Lung (tissue), 12 donors: ENCODE measurements around the gene UROS. TPM values are rescaled to one million over a fixed set of nuclear protein-coding genes. Genes with fewer than 3 reads are reported as not detected.
A peak's percentile ranks its signal among the peaks of the same experiment; 100 is the strongest.

Source experiments
- ATAC-seq: fragments of 200-7000 bp; cut with Tn5 transposase; one replicate; pipeline ENCODE4 v1.9.1; 2020; ENCODE audit warnings: moderate number of reproducible peaks; ENCODE audit not compliant: insufficient read depth, low FRiP score
- DNase-seq, 3 donors: peaks; one replicate each; pipeline ENCODE4 v3.0.0-alpha.2; 2013 to 2017
- H3K27ac ChIP-seq, 2 donors: one replicate each; pipeline ENCODE4 v1.5.1; 2013; ENCODE audit warnings: mild to moderate bottlenecking in 2 of 2, moderate library complexity in 2 of 2, control low read depth in 1 of 2, inconsistent platforms in 1 of 2, low read depth in 1 of 2, low read length in 1 of 2
- H3K27me3 ChIP-seq, 3 donors: one replicate each; pipeline ENCODE4 v1.5.1; 2013; ENCODE audit warnings: low read length in 2 of 3; ENCODE audit not compliant: control insufficient read depth in 3 of 3, insufficient read depth in 3 of 3
- H3K36me3 ChIP-seq, 4 donors: one replicate each; pipeline ENCODE4 v1.5.1; 2013; ENCODE audit warnings: low read length in 4 of 4, mild to moderate bottlenecking in 1 of 4, moderate library complexity in 1 of 4; ENCODE audit not compliant: control insufficient read depth in 4 of 4, insufficient read depth in 4 of 4
- H3K4me1 ChIP-seq, 5 donors: one replicate each; pipeline ENCODE4 v1.5.1; 2013; ENCODE audit warnings: low read length in 5 of 5, mild to moderate bottlenecking in 2 of 5, moderate library complexity in 1 of 5; ENCODE audit not compliant: control insufficient read depth in 5 of 5, insufficient read depth in 5 of 5
- H3K4me3 ChIP-seq: one replicate; pipeline ENCODE4 v1.5.1; 2013; ENCODE audit warnings: mild to moderate bottlenecking, control low read depth, moderate library complexity
- H3K9ac ChIP-seq, 2 donors: one replicate each; pipeline ENCODE4 v1.5.1; 2013; ENCODE audit warnings: low read length in 2 of 2, control low read depth in 1 of 2; ENCODE audit not compliant: insufficient read depth in 1 of 2
- H3K9me3 ChIP-seq, 4 donors: one replicate each; pipeline ENCODE4 v1.5.1; 2013; ENCODE audit warnings: low read length in 3 of 4, mild to moderate bottlenecking in 1 of 4, moderate library complexity in 1 of 4; ENCODE audit not compliant: control insufficient read depth in 4 of 4, insufficient read depth in 3 of 4
- CTCF ChIP-seq: IDR thresholded peaks from 2 replicates; pipeline ENCODE4 v1.5.1; 2012; ENCODE audit warnings: mild to moderate bottlenecking; ENCODE audit errors: control extremely low read depth, extremely low read depth
- WGBS, 2 donors: extraction: QIAGEN DNeasy Blood & Tissue Kit; methylation state at CpG; one replicate each; pipeline ENCODE4 v1.1.7; 2013; 5-methylcytosine and 5-hydroxymethylcytosine counted together
- polyA plus RNA-seq, 2 donors: library from polyadenylated mRNA; stranded (reverse); fragments of 200-250 nt; gene quantifications; one replicate each; pipeline ENCODE4 v1.2.1, GENCODE V29; 2013
- total RNA-seq, 2 donors: library from RNA; depleted of rRNA in 1 of 2; stranded (reverse); fragments of >200 nt in 1 of 2; gene quantifications; one replicate each; pipeline ENCODE4 v1.2.1, GENCODE V29; 2014 to 2021
- donor health status: control.
- donor health status: control.
- donor health status: Bipolar disorder and iron deficiency.
- donor health status: healthy.
- donor health status: DM: yes; HTN: yes; CAD: no.

The UROS gene
- total and polyA plus RNA-seq, 4 donors = 29.8 to 45.5 (median 38.6) TPM

GRCh38 chr10:125747417-125747816, 75.6 kb downstream of the UROS start:
- DNase-seq (no peak), ATAC-seq (no peak)
- Histone ChIP-seq H3K27ac (no peak overlapping the region), H3K4me3 (no peak overlapping the region), H3K4me1 (no peaks in the 10 kb centered on the region), H3K27me3 (no peaks in the 10 kb centered on the region), H3K9me3 (peaks cover 0 to 1% (median 0%) of the 10 kb centered on the region in 4 donors), H3K36me3 (peaks cover 35 to 74% (median 52%) of the 10 kb centered on the region in 4 donors), H3K9ac (no peak overlapping the region)
- no peak for TF ChIP-seq CTCF
- WGBS, 2 donors = 95 to 97% methylated on average over 5 of the region's 5 CpGs

GRCh38 chr10:125744909-125745308, 78.1 kb downstream of the UROS start:
- H3K27ac ChIP-seq = no peak overlapping the region
- H3K4me1 ChIP-seq = no peaks in the 10 kb centered on the region
- H3K27me3 ChIP-seq = no peaks in the 10 kb centered on the region
- 97% methylated on average over 2 of the region's 2 CpGs for WGBS, 2 donors
- peaks cover 34 to 70% (median 50%) of the 10 kb centered on the region in 4 donors for H3K36me3 ChIP-seq
- ATAC-seq (no peak), DNase-seq (no peak)
- no peak overlapping the region for H3K9ac ChIP-seq
- peaks cover 0 to 1% (median 0%) of the 10 kb centered on the region in 4 donors for H3K9me3 ChIP-seq
- H3K4me3 ChIP-seq = no peak overlapping the region
- TF ChIP-seq CTCF = no peak

GRCh38 chr10:125742465-125742864, 80.6 kb downstream of the UROS start:
- H3K4me1 ChIP-seq = no peaks in the 10 kb centered on the region
- no peaks in the 10 kb centered on the region for H3K27me3 ChIP-seq
- WGBS, 2 donors = 48 to 73% methylated on average over 2 of the region's 2 CpGs
- TF ChIP-seq CTCF = no peak
- H3K9ac ChIP-seq = no peak overlapping the region
- no peaks in the 10 kb centered on the region for H3K9me3 ChIP-seq
- no peak overlapping the region for H3K27ac ChIP-seq
- ATAC-seq (no peak), DNase-seq (peak in 2 of 3 donors; percentile 18 to 27)
- H3K36me3 ChIP-seq = peaks cover 31 to 75% (median 55%) of the 10 kb centered on the region in 4 donors
- no peak overlapping the region for H3K4me3 ChIP-seq
